GM23248 (cell line): ENCODE results near the gene COMMD1.

Source experiments
- EZH2 ChIP-seq: fragments of 200-600 bp; sonication (generic); IDR thresholded peaks from 2 replicates; pipeline ENCODE4 v1.6.1; 2018; ENCODE audit warnings: antibody characterized with exemption, mild to moderate bottlenecking; ENCODE audit not compliant: insufficient read depth, poor library complexity, severe bottlenecking
- EZH2phosphoT487 ChIP-seq: fragments of 200-600 bp; sonication (generic); IDR thresholded peaks from 2 replicates; pipeline ENCODE4 v1.6.1; 2018; ENCODE audit warnings: antibody characterized with exemption, moderate library complexity, mild to moderate bottlenecking, low read depth; ENCODE audit not compliant: insufficient read depth

GRCh38 chr2:61885896-61886603 is 19.4 kb upstream of the COMMD1 start:
- TF ChIP-seq EZH2: no peak
- no peak for TF ChIP-seq EZH2phosphoT487
